ENCODE data around the gene CCNT1. TPM values are rescaled to one million over a fixed set of nuclear protein-coding genes. Genes with fewer than 3 reads are reported as not detected.

The CCNT1 gene
- total and polyA plus RNA-seq, 2 experiments from 2014 or later: 12.8 to 33.6 TPM

DNA sequence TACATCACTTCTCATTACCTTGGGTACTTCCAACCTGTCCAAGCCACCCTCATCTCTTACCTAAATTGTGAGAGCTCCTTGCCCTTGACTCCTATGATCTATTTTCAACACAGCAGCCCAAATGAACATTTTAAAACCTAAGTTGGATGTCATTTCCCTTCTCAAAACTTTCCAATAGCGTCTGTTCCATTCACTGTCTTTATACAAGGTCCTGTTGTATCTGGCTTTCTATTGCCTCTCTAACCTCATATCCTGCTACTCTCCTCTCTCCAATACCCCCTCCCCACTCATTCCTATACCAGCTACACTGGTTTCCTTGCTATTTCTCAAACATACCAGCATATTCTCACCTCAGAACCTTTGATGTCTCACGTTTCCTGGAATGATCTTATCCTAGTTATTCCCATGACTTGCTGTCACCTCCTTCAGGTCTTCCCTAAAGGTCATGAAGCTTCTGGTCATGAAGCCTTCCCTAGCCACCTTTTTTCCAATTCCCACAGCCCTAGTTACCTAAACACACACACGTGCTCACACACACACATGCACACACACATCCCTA, 30.4 kb downstream of the CCNT1 start:
- no peak overlapping the region for H3K4me3 ChIP-seq
- peaks cover 9% of the 10 kb centered on the region for H4K20me1 ChIP-seq (replicated peaks; ENCODE audit: insufficient read depth)
- Mint-ChIP-seq H3K4me1 (no peaks in the 10 kb centered on the region), H3K36me3 (ENCODE audit: low read depth) (peaks cover 16% of the 10 kb centered on the region), H3K27me3 (ENCODE audit: insufficient read depth, low read depth, poor library complexity) (peaks cover 4% of the 10 kb centered on the region), H3K9me3 (no peaks in the 10 kb centered on the region), H3K27ac (no peak overlapping the region), H3K4me3 (no peak overlapping the region)
- no peak for TF ChIP-seq EZH2 (IDR thresholded peaks at IDR 0.05; ENCODE audit: low read depth, unreplicated experiment)
- TF ChIP-seq, protein P1, sequence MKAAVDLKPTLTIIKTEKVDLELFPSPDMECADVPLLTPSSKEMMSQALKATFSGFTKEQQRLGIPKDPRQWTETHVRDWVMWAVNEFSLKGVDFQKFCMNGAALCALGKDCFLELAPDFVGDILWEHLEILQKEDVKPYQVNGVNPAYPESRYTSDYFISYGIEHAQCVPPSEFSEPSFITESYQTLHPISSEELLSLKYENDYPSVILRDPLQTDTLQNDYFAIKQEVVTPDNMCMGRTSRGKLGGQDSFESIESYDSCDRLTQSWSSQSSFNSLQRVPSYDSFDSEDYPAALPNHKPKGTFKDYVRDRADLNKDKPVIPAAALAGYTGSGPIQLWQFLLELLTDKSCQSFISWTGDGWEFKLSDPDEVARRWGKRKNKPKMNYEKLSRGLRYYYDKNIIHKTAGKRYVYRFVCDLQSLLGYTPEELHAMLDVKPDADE (IDR thresholded peaks at IDR 0.05): no peak
- no peak for TF ChIP-seq CREB1 (CRISPR knock-in tag; IDR thresholded peaks at IDR 0.05; ENCODE audit: low read depth)
- TF ChIP-seq EZH2phosphoT487 (IDR thresholded peaks at IDR 0.05; ENCODE audit: unreplicated experiment): no peak
- TF ChIP-seq JUNB (IDR thresholded peaks at IDR 0.05; ENCODE audit: unreplicated experiment): no peak
- no peak for TF ChIP-seq ZNF114 (CRISPR knock-in tag; IDR thresholded peaks at IDR 0.05)
- no peak for TF ChIP-seq ZNF331 (CRISPR knock-in tag; IDR thresholded peaks at IDR 0.05; ENCODE audit: low read depth)
- TF ChIP-seq, protein P2, sequence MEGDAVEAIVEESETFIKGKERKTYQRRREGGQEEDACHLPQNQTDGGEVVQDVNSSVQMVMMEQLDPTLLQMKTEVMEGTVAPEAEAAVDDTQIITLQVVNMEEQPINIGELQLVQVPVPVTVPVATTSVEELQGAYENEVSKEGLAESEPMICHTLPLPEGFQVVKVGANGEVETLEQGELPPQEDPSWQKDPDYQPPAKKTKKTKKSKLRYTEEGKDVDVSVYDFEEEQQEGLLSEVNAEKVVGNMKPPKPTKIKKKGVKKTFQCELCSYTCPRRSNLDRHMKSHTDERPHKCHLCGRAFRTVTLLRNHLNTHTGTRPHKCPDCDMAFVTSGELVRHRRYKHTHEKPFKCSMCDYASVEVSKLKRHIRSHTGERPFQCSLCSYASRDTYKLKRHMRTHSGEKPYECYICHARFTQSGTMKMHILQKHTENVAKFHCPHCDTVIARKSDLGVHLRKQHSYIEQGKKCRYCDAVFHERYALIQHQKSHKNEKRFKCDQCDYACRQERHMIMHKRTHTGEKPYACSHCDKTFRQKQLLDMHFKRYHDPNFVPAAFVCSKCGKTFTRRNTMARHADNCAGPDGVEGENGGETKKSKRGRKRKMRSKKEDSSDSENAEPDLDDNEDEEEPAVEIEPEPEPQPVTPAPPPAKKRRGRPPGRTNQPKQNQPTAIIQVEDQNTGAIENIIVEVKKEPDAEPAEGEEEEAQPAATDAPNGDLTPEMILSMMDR (conservative IDR thresholded peaks at IDR 0.05; ENCODE audit: low read depth in 2 of 2): no peak
- no peak for TF ChIP-seq STAT1 (IDR thresholded peaks at IDR 0.05; ENCODE audit: unreplicated experiment)
- TF ChIP-seq, protein P3, sequence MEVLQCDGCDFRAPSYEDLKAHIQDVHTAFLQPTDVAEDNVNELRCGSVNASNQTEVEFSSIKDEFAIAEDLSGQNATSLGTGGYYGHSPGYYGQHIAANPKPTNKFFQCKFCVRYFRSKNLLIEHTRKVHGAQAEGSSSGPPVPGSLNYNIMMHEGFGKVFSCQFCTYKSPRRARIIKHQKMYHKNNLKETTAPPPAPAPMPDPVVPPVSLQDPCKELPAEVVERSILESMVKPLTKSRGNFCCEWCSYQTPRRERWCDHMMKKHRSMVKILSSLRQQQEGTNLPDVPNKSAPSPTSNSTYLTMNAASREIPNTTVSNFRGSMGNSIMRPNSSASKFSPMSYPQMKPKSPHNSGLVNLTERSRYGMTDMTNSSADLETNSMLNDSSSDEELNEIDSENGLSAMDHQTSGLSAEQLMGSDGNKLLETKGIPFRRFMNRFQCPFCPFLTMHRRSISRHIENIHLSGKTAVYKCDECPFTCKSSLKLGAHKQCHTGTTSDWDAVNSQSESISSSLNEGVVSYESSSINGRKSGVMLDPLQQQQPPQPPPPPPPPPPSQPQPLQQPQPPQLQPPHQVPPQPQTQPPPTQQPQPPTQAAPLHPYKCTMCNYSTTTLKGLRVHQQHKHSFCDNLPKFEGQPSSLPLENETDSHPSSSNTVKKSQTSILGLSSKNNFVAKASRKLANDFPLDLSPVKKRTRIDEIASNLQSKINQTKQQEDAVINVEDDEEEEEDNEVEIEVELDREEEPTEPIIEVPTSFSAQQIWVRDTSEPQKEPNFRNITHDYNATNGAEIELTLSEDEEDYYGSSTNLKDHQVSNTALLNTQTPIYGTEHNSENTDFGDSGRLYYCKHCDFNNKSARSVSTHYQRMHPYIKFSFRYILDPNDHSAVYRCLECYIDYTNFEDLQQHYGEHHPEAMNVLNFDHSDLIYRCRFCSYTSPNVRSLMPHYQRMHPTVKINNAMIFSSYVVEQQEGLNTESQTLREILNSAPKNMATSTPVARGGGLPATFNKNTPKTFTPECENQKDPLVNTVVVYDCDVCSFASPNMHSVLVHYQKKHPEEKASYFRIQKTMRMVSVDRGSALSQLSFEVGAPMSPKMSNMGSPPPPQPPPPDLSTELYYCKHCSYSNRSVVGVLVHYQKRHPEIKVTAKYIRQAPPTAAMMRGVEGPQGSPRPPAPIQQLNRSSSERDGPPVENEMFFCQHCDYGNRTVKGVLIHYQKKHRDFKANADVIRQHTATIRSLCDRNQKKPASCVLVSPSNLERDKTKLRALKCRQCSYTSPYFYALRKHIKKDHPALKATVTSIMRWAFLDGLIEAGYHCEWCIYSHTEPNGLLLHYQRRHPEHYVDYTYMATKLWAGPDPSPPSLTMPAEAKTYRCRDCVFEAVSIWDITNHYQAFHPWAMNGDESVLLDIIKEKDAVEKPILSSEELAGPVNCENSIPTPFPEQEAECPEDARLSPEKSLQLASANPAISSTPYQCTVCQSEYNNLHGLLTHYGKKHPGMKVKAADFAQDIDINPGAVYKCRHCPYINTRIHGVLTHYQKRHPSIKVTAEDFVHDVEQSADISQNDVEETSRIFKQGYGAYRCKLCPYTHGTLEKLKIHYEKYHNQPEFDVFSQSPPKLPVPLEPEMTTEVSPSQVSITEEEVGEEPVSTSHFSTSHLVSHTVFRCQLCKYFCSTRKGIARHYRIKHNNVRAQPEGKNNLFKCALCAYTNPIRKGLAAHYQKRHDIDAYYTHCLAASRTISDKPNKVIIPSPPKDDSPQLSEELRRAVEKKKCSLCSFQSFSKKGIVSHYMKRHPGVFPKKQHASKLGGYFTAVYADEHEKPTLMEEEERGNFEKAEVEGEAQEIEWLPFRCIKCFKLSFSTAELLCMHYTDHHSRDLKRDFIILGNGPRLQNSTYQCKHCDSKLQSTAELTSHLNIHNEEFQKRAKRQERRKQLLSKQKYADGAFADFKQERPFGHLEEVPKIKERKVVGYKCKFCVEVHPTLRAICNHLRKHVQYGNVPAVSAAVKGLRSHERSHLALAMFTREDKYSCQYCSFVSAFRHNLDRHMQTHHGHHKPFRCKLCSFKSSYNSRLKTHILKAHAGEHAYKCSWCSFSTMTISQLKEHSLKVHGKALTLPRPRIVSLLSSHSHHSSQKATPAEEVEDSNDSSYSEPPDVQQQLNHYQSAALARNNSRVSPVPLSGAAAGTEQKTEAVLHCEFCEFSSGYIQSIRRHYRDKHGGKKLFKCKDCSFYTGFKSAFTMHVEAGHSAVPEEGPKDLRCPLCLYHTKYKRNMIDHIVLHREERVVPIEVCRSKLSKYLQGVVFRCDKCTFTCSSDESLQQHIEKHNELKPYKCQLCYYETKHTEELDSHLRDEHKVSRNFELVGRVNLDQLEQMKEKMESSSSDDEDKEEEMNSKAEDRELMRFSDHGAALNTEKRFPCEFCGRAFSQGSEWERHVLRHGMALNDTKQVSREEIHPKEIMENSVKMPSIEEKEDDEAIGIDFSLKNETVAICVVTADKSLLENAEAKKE (CRISPR knock-in tag; IDR thresholded peaks at IDR 0.05): no peak
- TF ChIP-seq, protein P4, sequence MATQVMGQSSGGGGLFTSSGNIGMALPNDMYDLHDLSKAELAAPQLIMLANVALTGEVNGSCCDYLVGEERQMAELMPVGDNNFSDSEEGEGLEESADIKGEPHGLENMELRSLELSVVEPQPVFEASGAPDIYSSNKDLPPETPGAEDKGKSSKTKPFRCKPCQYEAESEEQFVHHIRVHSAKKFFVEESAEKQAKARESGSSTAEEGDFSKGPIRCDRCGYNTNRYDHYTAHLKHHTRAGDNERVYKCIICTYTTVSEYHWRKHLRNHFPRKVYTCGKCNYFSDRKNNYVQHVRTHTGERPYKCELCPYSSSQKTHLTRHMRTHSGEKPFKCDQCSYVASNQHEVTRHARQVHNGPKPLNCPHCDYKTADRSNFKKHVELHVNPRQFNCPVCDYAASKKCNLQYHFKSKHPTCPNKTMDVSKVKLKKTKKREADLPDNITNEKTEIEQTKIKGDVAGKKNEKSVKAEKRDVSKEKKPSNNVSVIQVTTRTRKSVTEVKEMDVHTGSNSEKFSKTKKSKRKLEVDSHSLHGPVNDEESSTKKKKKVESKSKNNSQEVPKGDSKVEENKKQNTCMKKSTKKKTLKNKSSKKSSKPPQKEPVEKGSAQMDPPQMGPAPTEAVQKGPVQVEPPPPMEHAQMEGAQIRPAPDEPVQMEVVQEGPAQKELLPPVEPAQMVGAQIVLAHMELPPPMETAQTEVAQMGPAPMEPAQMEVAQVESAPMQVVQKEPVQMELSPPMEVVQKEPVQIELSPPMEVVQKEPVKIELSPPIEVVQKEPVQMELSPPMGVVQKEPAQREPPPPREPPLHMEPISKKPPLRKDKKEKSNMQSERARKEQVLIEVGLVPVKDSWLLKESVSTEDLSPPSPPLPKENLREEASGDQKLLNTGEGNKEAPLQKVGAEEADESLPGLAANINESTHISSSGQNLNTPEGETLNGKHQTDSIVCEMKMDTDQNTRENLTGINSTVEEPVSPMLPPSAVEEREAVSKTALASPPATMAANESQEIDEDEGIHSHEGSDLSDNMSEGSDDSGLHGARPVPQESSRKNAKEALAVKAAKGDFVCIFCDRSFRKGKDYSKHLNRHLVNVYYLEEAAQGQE (IDR thresholded peaks at IDR 0.05; ENCODE audit: unreplicated experiment): no peak
- TF ChIP-seq NANOG (IDR thresholded peaks at IDR 0.05; ENCODE audit: borderline replicate concordance): no peak
- TF ChIP-seq POLR2AphosphoS5 (IDR thresholded peaks at IDR 0.05; ENCODE audit: low read depth): no peak
- ATAC-seq (no peak), DNase-seq (ENCODE audit: low spot score) (peak; percentile 8)
- no peaks in the 10 kb centered on the region; the same call in 1 of the 2 replicates for H3K4me1 ChIP-seq (ENCODE audit: insufficient read depth)
- peaks cover 13% of the 10 kb centered on the region for H3K79me2 ChIP-seq (replicated peaks; ENCODE audit: insufficient read depth)
- no peaks in the 10 kb centered on the region; the same call in 1 of the 2 replicates for H3K36me3 ChIP-seq (ENCODE audit: insufficient read depth)
- H3K9me2 ChIP-seq (ENCODE audit: insufficient read depth): no peaks in the 10 kb centered on the region
- no peaks in the 10 kb centered on the region for H3K27me3 ChIP-seq (ENCODE audit: insufficient read depth)
- no peak overlapping the region for H3K4me2 ChIP-seq
- H3F3A ChIP-seq (replicated peaks; ENCODE audit: low read depth): no peaks in the 10 kb centered on the region
- H2AFZ ChIP-seq: no peak overlapping the region
- H3K27ac ChIP-seq (ENCODE audit: low read depth): no peak overlapping the region

Data from GM23338 (cell line).